ENCODE results near the gene MILR1.
"Not testable (repeated sequence)": the region's sequence is repeated elsewhere in the genome, so short reads cannot be mapped to it uniquely, and the experiment has no call there.

The MILR1 gene

DNA sequence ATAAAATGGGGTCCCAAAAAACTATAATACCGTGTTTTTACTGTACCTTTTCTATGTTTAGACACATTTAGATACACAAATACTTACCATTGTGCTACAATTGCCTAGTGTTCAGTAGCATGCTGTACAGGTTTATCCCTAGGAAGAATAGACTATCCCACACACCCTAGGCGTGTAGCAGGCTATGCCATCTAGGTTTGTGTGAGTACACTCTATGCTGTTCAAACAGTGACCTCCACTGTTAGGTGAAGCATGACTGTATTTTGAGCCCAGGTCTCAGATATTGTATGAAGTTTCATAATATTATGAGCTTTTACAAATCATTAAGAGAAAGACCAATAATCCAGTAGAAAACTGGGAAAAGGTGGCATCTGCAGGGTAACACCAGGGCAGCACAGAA, 23.6 kb downstream of the MILR1 start:
- DNase-seq (ENCODE audit: low read depth): no peak

DNA sequence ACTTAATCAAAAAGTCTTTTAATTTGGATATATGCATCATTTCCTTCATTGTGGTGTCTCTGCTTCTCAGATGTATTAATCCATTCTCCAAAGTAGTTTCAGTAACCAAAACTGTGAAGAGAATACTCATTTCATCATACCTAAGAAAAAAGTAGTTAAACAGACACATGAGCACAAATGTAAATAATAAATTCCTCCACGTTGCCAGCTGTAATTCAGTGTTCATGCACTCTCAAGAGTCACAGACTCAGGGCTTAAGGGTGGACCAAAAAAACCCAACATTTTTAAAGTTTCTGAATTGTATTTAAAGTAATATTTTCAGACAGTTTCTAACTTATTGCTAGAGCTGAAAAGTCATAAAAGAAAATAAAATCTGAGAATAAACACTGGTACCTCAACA, 28.9 kb downstream of the MILR1 start:
- DNase-seq (ENCODE audit: low read depth): no peak

DNA sequence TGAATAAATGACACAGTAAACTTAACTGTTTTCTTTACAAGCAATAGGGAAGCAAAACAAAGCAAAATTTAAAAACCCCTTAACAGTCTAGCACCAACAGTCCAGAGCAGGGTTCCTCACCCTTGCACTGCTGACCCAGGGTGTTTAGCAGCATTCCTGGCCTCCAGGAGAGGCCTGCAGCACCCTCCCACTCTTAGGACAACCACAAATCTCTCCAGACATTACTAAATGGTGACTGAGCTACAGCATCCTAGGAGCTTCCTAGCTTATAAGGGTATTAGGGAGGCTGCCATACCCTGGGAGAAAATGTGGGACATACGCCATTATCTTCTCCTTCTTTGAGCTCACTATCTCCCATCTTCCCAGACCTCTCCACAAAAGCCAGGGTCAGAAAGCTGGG, 32.0 kb downstream of the MILR1 start:
- DNase-seq (ENCODE audit: low read depth): no peak

DNA sequence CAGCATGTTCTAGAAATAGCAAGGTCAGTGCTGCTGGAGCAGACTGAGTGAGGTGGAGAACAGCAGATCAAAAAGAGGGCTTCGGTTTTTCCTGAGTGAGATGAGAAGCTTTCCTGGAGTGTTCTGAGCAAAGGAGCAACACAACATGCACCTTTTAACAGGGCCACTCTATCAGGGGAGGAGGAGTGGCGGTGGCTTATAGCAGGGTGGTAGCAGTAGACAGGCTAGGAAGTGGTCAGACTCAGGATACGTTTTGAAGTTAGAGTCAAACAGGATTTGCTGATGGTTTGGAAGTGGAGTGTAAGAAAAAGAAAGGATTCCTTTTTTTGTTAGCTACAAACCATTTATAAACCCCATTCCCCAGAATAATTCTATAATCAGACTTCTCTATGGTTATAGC, 35.5 kb downstream of the MILR1 start:
- no peak for DNase-seq (ENCODE audit: low read depth)

DNA sequence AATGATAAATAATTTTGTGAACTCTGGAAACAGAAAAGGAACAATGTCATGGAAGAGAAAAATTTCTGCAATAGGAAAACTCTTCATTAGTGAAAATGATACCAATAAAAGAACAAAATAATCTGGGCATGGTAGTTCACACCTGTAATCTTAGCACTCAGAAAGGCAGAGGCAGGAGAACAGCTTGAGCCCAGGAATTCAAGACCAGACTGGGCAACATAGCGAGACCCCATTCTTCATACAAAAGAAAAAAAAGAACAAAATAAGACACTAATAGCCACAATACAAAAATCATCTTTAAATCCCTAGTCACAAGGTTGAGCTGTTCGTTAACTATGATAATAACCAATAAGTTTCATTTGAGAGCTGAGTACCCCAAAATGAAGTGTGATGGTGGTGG, 39.4 kb downstream of the MILR1 start:
- no peak for DNase-seq (ENCODE audit: low read depth)

DNA sequence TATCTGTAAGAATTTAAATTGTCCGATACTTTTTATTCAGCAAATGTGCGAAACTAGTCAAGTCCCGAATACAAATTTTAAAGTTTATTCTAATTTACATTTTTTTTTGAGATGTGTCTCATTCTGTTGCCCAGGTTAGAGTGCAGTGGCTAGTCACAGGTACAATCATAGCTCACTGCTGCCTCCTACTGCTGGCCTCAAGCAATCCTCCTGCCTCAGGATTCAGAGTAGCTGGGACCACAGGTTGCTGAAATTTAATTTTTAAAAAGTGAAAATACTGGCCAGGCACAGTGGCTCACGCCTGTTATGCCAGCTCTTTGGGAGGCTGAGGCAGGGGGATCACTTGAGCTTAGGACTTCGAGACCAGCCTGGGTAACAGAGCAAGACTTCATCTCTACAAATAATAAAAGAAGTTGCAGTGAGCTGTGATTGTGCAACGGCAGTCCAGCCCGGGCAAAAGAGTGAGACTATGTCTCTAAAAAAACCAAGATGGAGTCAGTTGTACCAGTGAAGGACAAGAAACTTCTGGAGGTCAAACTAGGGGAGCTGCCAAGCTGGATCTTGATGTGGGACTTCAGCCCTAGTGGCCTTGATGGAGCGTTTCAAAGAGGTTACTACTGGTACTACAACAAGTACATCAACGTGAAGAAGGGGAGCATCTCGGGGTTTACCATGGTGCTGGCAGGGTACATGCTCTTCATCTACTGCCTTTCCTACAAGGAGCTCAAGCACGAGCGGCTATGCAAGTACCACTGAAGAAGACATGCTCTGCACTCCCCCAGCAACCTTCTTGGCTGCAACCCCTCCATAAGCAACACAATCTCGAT, 42.3 kb downstream of the MILR1 start:
- DNase-seq (ENCODE audit: low read depth): peak; percentile 34

DNA sequence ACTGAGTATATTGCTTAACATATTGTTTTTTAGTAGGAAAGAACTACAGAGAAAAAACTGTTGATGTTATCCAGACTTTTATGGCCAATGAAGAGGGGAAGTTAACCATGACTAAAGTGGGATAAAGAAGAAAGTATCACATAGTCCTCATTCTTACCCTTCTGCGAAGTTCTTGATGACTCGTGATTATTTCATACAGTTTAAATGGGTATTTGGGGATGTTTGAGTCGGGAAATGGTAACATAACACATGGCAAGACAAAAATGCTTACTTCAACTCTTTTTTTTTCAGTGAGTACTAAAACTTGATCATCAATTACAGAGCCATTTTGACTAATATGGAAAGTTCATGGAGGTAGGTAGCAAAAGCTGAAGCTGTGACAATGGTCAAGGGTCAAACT, 43.1 kb downstream of the MILR1 start:
- peak; percentile 37 for DNase-seq (ENCODE audit: low read depth)

DNA sequence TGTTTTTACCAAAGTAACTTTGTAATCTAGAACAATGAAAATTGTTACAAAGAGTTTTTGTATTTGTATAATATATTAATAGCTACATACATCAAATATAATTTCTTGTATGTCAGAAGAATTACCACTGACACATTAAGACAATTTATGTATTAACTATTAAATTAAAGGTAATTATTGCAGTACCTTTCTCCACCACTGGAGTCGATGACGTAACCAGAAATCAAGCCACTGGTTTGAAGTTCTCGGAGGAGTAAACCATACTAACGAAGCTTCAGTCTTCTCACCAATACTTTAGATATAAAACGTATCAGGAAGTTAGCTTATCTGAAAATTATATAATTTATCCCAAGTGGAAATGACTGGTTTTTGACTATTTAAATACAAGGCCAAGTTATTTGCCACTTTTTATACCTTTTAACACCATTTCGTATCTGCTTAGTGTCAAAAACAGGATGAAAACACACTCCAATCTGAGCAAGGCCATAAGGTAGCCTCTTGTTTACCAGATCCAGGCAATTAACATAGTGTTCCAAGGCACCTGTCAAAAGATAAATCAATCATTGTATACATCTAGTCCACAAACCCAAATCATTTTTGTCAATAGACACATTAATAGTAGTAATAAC, 43.7 kb downstream of the MILR1 start:
- no peak for DNase-seq (ENCODE audit: low read depth)

DNA sequence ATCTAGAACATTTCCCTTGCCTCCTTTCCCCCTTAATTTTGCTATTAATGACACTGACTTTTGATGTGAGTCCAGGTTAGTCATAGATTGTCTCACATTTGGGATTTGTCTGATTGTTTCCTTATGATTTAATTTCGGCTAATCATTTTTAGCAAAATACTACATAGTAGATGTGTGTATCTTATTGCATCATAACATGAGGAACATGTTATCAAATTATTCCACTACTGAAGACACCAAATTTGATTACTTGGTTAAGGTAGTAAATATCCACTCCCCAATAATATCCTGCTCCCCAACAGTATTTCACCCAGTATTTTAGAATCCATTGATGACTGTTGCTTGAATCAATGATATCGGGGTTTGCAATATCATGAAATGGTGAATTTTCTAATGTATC, 45.2 kb downstream of the MILR1 start:
- no peak for DNase-seq (ENCODE audit: low read depth)

DNA sequence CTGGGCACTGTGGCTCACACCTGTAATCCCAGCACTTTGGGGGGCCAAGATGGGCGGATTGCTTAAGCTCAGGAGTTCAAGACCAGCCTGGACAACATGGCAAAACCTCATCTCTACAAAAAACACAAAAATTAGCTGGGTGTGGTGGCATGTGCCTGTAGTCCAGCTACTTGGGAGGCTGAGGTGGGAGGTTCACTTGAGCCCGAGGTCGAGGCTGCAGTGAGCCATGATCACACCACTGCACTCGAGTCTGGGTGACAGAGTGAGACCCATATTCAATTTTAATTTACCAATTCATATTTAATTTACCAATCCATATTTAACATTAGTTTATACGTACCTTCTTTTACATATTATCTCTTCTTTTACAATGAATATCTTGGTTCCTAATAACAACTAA, 46.4 kb downstream of the MILR1 start:
- not testable (repeated sequence) for DNase-seq (ENCODE audit: low read depth)

DNA sequence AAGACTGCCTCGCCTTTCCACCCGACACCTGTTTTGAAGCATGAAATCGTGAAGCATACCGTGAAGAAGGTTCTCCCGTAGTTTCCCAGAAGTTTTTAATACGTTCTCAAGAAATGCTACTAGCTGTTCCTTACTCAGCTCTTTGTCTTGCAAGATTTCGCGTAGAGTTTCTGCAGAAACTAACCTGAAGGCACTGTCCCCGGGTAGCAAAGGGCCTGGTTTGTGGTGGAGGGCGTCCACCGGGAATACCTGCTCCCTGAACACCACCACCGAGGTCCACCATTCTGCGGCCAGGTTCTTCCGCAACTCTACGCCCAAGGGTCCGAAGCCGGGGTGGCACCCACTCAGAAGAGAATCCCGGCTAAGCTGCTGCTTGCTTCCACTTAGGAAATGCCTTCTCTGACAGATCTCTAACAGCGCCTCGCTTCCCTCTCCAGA, 47.5 kb downstream of the MILR1 start:
- no peak for DNase-seq (ENCODE audit: low read depth)

DNA sequence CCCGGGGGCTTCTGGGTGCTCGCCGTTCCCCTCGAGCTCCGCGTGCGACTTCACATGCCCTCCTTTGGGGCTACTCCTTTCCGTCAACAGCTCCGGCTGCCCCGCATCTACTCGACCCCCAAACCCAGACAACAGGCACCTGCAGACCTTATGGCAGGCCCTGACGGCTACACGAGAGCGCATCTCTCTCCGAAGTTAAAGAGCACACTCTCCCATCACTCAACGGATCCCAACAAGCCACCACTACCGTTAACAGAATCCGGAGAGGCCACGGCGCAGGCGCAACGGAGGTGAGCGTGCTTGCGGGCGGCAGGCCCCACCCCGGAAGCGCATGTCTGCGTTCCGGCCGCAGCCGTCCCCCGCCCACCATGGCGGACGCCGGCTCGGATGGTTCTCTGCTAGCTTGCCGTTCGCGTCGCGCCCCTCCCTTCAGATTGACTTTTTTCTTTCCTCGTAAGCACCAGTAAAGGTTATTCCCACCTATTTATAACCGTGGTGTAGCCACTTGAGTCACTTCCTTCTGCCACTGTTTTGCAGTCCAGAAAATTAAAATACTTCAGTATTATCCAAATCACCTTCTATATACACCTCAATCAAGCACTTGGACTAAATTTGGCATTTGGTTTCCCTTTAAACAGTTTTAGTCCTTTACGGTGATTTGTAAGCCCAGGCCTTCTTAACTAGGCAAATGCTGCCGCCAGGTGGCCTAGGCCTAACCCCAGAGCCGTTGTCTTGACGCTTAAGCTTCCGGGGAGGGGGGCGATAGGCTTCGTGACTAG, 48.1 kb downstream of the MILR1 start, which contains the start of gene POLG2:
Gene POLG2 (minus strand): TSS at position 269 of the 779 bp plus-strand sequence. CDS start 86 bp downstream, at position 183.
- DNase-seq (ENCODE audit: low read depth): peak; percentile 82

DNA sequence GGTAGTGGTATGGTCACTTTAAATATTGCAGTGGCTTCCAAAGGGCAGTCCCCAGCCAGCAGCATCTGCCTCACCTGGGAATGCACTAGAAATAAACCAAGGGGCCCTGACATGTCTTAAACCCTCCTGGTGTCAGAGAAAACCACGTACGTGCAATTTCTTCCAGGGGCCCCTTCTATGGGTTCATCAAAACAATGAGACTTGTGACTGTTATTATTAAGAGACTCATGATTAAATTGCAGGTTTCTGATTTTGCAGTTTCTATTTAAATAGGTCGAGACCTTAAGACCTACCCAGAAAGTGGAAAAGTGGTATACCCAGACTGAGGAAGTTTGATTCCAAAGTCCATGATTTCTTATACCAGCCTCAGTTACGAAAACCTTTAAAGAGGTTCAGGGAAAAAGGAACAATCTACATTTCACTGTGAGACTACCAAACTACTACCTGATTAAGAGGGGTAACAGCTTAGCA, 48.7 kb downstream of the MILR1 start:
- DNase-seq (ENCODE audit: low read depth): no peak

DNA sequence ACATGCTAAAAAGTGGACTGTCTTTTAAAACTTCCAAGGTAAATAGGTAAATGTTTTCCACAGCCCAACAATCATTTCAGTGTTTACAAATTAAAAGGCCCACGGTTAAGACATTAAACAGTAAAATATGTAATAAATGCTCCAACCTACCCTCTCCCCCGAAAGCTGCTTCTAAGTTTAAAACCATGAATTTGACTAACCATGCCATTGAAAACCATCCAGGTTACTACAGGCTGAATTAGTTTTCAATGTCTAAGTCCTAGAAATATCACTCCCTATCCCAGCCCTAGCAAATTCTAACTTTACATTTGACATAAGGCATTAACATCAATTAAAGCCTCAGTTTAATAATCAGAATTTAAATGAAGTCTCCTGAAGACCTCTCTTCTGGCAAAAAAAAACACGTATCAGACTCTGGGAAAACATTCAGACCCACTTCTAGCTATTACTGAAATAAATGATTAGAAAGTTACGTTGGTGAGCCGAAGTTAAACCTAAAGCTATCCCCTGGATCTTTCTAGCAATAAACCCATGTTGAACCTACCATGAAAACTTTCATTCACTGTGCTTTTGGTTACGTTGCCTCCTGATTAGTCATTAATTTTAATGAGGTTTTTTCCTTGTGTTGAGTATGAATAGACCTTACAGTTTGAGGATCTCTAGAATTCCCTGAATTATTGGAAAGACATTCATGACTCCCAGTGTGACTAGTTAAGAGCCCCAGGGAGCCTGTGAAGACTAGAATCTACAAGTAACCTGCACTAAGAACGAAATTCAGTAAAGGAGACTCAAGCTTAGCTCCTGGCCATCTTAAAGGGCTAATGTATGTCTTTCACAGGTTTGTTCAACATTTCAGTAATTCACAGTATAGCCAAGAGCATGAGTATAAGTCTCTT, 49.6 kb downstream of the MILR1 start:
- DNase-seq (ENCODE audit: low read depth): no peak

DNA sequence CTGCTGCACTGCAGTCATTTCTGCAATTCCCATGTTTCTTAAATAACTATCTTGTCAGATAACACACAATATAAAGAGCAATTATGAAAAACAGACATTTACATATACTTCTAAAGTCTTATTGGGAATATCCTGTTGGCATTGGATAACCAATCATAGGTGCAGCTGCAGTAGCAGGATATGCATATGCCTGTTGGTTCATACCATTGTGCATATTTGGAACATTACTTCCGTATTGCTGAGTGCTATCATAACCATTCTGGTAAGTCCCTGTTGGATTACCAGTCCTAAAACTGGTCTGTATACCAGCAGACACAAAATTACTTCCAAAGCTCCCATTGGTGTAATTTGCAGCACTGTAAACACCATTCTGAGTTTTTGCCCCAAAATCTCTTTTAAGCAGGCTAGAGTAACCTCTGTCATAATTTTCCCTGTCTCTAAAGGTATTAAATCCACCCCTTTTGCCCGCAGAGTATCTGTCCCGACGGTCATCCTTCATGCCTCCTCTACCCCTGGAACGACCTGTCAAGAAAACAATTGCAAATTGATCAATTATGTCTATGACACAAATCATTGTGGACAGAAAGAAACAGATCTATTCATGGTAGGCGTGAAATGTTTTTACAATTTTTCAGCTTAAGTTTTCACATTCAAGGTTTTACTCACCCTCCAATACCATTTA, 51.0 kb downstream of the MILR1 start:
- no peak for DNase-seq (ENCODE audit: low read depth)

DNA sequence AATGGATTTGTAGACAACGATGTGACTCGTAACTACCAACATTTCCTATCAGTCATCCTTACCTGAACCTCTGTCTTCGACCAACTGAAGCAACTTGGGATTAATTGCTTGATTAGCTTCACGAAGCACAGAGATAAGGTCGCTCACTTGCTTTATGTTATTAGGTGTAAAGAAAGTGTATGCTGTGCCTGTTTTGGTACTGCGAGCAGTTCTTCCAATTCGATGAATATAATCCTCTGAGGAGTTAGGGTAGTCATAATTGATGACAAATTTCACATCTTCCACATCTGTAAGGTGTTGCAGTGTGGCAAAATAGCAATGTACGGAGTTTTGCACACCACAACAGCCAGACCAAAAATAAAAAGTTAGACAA, 51.6 kb downstream of the MILR1 start:
- no peak for DNase-seq (ENCODE audit: low read depth)

DNA sequence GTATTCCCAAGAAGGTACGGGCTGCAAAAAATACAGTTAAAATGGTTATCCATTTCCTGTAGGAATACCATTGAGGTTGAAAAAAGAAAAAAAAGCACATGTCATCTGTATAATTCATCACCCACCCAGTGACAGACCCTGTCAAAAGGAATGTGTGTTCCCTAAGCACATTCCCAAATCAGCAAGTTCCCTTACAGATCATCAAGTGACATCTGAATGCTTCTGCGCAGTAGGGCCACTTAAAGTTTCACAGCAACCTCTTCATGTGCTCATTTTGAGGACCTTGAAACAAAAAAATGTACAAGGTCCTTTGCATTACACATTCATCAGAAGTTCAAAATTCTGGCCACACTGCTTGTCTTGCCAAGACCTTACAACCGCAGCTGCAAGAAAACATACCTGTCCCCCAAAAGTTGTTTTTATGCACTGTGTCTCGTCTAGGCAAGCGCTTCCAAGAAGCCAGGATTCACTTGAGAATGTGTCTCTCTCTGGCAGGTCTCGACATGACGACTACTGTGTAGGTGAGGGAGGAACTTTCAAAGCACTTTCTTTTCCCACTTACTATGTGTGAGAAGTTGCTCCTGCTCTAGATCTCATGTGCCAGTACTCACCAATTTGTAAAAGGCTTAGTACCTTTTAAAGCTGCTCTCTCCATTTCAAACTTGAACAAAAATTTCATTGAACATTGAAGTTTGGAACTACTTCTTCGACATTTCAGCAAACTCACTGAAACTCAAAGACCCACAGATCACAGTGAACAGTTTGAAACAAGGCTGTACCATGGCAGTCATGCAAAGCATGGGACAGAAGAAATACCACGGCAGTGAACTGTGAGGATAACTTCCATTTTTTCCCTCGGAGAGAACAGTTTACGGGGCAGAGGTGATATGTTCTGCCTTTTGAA, 52.2 kb downstream of the MILR1 start:
- DNase-seq (ENCODE audit: low read depth): no peak

DNA sequence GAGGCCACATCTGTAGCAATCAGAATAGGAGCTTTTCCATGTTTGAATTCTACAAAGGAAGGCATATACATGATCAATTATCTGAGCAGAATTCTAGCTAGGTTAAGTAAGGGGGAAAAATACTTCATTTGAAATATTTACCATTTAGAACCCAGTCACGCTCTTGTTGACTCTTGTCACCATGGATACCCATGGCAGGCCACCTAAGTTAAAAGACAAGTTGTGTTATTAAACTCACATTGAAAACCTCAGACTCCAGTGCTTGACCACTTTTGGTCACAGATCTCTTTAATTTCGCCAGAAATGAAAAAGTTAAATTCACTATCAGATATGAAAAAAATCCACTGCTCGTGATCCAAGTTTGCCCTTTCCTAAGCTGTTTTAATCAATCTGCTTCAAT, 53.1 kb downstream of the MILR1 start:
- no peak for DNase-seq (ENCODE audit: low read depth)

DNA sequence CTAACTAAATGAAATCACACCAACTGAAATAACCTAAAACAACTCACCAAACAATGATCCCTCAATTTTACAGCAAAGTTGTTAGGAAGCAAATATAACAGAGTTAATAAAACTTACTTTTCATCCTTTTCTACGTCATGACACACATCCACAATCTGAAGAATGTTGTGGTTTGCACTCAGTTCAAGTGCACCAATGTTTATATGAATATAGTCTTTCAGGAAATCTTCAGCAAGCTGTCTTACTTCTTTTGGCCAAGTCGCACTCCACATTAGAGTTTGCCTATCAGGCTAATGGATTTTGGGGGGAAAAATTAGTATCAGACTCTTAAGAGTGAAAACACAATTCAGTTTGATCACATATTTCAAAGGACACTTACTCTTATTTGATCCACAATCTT, 53.9 kb downstream of the MILR1 start:
- no peak for DNase-seq (ENCODE audit: low read depth)

DNA sequence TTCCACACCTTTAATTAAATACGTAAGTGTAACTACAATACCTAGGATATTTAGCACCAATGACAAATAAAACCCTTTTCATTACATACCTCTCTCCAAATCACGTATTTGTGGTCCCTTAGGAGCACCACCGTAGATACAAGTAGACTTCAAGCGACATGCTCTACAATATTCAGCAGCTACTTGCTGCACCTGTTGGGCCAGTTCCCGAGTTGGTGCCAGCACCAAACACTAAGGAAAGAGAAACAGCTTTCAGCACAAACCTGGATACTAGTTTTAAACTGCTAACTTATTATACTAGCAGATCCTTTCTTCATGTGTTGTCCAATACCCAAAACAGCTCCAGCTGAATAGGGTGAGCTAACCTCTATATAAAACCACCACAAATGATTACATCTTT, 54.4 kb downstream of the MILR1 start:
- DNase-seq (ENCODE audit: low read depth): no peak

Measured in stromal cell of bone marrow (primary cell).